NCI-H446 (cell line): ENCODE measurements around the gene TFB1M.
"Not testable (repeated sequence)": the region's sequence is repeated elsewhere in the genome, so short reads cannot be mapped to it uniquely, and the experiment has no call there.

Experiments used
- DNase-seq, 2 experiments: peaks; one replicate each; lab custom pipeline; 2025; lab: John Stamatoyannopoulos, UW

The TFB1M gene

DNA sequence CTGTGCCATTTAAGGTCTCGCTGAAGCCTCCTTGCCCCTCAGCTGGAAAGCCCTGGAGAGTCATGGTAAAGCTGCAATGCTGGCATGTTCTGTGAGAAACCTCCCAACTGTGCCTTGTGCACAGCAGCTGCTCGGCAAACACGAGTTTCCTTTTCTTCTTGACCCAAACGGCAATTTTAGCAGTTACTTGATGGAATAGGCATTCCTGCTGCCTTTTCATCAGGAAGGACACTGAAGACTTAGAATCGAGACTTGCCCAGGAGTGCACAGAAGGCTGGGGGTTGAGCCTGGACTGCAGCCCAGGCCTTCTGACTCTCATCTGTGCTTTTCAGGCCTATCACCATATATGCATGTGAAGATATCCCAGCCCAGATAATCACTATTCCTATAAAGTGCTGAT is 79.2 kb downstream of the TFB1M start:
- peak in 1 of 2 experiments; percentile 41 for DNase-seq

DNA sequence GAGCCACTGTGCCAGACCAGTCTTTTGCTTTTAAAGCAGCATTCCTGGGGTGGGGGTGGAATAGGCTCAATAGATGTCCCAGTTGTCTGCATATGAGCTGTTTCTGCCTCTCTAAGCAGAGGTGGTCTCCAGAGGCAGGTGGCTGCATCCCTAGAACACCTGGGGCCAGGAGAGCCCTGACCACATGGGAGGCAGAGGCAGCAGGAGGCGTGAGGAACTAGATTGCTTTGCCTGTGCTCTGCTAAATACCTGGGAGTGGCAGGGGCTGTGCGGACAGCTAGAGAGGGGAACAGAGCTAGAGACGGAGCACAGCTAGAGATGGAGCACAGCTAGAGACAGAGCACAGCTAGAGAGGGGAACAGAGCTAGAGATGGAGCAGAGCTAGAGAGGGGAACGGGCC is 79.6 kb downstream of the TFB1M start:
- no peak for DNase-seq

GRCh38 chr6:155234167-155234566 is 80.1 kb downstream of the TFB1M start:
- no peak for DNase-seq

DNA sequence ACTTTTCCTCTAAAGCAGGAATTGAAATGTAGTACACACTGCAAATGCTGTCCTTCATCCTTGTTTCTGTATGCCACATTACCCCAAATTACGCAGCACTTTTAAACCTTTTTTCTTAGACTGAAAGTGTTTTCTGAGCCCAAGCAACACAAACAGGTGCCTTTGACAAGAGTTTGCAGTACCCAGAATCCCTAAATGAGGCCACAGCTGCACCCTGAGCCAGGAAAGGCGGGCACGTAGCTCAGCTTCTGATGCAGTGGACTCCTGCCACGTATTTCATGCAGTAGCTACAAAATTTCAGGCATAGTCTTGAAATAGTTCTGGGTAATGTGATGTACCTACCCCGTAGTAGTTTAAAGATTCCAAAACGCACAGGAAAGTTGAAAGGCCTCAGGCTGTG is 81.4 kb downstream of the TFB1M start:
- DNase-seq, result no peak

GRCh38 chr6:155230975-155231374 is 83.3 kb downstream of the TFB1M start:
- DNase-seq, result not testable (repeated sequence)

DNA sequence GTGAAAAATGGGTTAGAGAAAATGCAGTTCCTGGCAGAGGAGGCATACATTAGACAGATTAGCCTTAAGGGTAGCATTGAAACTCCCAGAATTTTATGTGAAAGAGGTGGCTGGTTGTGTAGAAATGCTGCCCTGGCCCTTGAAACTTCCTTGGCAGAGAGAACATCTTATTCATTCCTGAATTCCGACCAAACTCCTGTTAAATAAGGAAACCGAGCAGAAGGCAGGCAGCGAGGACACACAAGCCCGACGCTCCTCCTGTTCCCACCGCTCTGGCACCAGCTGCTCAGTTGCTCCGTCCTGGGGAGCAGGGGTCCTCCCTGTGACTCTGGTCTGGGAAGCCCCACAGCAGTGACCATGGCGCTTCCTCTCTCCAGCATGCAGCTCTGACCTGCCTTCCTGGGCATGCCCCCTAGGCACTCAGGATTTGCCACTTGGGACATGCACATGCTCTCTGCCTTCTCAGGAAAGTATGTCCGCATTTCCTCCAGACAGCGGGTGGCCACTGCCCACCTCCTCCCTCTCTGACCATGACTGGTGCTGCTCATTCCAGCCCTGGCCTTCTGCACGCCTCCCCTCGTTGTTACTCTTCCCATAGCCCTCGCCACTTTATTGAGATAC is 85.6 kb downstream of the TFB1M start:
- peak in 1 of 2 experiments; percentile 36 for DNase-seq

DNA sequence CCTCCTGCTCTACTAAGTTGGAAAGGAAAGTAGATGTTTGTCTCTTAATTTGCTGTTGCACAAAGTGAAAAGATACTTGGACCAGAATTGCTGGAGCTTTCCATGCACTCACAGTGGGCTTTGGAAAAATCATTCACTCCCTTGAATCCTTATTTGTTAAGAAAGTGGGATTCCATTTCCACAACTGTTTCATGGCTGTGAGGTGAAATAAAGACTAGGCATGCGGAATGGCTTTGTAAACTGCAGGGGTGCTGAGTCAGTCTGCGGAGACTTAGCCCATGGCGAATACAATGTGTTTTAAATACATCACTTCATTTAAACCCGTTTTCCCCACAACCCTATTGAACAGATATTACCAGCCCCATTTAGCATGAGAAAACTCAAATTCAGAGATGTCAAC is 87.2 kb downstream of the TFB1M start:
- no peak for DNase-seq

GRCh38 chr6:155224618-155225017 is 89.7 kb downstream of the TFB1M start:
- DNase-seq, result no peak

GRCh38 chr6:155223646-155224451 is 90.4 kb downstream of the TFB1M start:
- DNase-seq, result no peak

GRCh38 chr6:155222506-155222905 is 91.8 kb downstream of the TFB1M start:
- no peak for DNase-seq

DNA sequence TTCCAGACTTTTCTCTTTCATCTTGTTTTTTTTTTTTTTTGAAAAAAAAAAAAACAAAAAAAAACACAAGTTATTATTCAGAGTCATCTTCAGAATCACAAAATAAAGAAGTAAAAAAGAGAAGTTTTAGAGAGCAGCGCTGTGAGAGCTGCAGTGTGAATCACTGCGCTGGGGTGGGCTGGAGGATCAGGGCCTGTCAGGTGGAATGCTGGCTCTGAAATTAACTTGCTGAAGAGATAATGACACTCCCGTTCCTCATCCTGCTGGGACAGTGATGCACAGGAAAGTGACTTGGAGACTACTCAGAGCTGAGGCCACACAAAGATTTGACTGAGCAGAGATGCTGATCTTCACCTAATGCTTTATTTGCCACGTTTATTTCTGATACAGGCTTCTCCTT is 93.2 kb downstream of the TFB1M start:
- DNase-seq, result no peak

GRCh38 chr6:155219858-155220301 is 94.4 kb downstream of the TFB1M start:
- peak in 1 of 2 experiments; percentile 46 for DNase-seq

DNA sequence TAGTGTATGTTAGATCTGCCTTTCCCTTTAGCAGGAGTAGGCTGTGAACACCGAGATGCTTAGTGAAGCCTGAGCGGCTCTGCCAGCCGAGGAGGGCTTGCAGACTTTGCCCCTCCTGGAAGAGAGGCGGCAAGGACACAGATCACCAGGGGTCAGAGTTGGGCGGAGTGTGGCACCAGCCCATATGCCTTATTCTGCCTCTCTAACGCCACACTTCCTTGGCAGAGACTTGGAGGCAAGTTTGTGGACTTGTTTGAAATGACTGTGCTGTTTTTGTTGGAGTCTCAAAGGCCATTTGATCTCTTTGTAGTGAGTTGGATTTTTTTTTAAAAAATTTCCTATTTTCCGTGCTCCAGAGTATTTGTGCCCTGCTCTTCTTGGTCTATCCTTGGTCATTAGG is 95.0 kb downstream of the TFB1M start:
- no peak for DNase-seq

DNA sequence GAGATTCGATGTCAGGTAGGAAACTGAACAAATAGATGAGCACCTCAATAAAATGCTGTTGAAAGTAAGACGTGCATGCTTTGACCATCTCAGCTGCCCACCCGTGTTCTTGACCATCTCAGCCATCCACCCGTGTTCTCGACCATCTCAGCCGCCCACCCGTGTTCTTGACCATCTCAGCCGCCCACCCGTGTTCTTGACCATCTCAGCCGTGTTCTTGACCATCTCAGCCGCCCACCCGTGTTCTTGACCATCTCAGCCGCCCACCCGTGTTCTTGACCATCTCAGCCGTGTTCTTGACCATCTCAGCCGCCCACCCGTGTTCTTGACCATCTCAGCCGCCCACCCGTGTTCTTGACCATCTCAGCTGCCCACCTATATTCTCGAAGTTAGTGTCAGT is 95.6 kb downstream of the TFB1M start:
- DNase-seq, result not testable (repeated sequence)

- no peak for DNase-seq
Measured at GRCh38 chr6:155216312-155217046, 97.8 kb downstream of the TFB1M start.

- DNase-seq, result no peak
Measured at GRCh38 chr6:155215906-155216305, 98.4 kb downstream of the TFB1M start.

DNA sequence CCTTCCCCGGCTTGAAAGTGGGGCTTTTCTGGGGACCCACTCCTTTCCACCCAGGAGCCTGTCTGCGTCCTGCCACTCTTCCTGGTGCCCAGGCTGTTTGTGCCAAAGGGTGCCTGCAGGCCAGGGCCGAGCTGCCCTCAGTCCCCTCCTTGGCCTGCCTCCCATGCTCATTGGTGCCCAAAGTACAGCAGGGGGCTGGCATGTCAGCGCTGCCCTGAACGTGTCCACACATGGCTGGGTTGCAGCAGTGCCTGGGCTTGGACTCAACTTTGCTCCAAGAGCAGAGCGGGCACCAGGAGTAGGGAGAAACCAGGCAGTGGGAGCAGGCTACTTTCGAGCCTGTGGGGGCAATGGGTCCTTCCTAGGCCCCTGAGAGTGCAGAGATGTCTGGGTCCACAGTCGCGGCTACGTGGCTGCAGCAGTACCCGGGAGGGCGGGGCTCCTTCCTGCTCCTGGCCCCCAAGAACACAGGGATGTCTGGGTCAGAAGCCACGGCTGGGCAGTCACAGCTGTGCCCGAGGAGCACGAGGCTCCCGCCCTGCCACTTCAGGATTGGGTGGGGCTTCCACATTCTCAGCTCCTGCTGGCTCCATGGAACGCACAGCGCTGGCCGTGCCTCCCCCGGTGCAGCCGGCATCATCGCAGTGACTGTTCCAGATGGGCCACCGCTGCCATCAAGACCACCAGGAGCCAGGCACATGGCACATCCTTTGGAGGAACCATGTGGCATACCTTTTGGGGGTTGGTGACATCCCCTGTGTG is 100.5 kb downstream of the TFB1M start:
- DNase-seq, result no peak

- no peak for DNase-seq
Measured at GRCh38 chr6:155212616-155213380, 101.5 kb downstream of the TFB1M start.

- no peak for DNase-seq
Measured at GRCh38 chr6:155212106-155212505, 102.2 kb downstream of the TFB1M start.

DNA sequence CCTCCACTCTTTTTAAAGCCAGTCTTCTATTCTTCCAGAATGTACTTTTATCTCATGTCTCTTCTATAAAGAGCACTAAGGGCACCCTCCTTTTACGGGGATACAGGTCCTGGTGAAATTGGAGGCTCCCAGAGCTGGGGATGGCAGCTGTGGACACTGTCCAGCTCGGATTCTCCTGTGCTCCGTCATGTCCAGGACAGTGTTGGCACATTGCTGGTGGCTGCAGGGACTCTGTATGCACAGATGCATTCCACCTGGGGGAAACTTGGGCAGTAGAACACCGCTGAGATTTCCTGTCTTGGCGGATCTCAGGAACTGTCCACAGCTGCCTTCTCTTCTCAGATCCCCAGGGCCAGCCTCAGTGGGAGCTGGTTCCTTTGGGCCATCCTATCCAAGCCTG is 107.1 kb downstream of the TFB1M start:
- no peak for DNase-seq
